Stimulated activated CD8-positive, alpha-beta memory T cell treated with anti-CD3 and anti-CD28 coated beads, Interleukin-2, amount 100 ng/mL, for 48 hours (primary cell): ENCODE data around the gene SLC46A3.
"Not testable (repeated sequence)": the region's sequence is repeated elsewhere in the genome, so short reads cannot be mapped to it uniquely, and the experiment has no call there.

Source experiments
- DNase-seq, 2 donors: peaks; one replicate each; pipeline ENCODE4 v3.0.0-alpha.2; 2020; ENCODE audit warnings: low read depth in 2 of 2

Gene SLC46A3, protein sequence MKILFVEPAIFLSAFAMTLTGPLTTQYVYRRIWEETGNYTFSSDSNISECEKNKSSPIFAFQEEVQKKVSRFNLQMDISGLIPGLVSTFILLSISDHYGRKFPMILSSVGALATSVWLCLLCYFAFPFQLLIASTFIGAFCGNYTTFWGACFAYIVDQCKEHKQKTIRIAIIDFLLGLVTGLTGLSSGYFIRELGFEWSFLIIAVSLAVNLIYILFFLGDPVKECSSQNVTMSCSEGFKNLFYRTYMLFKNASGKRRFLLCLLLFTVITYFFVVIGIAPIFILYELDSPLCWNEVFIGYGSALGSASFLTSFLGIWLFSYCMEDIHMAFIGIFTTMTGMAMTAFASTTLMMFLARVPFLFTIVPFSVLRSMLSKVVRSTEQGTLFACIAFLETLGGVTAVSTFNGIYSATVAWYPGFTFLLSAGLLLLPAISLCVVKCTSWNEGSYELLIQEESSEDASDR

DNA sequence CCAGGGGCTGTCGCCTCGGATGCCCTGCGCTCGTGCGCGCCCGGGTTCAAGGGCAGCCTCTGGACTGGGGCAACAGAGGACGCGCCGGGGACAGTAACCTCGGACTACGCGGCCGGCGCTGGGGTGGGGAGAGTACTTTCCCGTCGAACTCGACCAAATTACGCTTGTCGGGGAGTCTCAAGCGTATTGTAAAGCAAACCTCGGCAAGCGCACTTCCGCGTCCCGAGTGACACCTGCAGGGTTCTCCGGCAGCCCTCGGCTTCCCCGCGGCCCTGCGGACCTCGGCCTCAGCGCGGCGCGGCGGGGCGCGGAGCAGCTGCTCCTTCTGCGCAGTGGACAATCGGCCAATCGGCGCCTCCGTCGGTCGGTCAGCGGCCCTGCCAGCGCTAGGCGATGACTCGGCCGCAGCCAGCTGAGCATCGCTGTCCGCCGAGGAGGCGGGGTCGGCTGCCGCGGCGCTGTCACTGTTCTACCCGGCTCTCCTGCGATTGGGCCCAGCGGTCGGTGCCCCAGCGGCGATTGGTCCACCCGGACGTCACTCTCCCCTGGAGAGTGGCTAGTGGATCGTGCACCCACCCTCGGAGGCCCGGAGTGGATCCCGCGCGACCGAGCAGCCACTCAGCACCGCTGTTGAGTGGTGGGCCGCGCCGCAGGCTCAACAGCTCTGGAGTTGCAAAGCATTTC lies at the start of gene SLC46A3:
Gene SLC46A3, minus strand, starts transcription at position 428 of the 684 bp plus-strand sequence. CDS start 972 bp downstream, outside the sequence.
- peak; percentile 94 to 96 for DNase-seq

DNA sequence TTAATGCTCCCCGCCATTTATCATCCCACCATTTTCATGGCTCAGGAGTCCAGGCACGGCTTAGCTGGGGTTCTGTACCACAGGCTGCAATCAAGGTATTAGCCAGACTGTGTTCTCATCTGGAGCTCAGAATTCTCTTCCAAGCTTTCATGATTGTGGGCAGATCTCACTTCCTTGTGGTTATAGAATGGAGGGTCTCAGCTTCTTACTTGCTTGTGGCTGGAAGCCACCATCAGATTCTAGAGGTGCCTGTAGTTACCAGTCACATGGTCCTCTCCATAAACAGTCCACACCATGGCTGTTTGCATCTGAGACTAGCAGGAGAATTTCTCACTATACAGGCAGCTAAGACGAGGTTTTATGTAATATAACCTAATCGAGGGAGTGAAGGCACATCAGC lies 45.1 kb upstream of the SLC46A3 start:
- DNase-seq = no peak

DNA sequence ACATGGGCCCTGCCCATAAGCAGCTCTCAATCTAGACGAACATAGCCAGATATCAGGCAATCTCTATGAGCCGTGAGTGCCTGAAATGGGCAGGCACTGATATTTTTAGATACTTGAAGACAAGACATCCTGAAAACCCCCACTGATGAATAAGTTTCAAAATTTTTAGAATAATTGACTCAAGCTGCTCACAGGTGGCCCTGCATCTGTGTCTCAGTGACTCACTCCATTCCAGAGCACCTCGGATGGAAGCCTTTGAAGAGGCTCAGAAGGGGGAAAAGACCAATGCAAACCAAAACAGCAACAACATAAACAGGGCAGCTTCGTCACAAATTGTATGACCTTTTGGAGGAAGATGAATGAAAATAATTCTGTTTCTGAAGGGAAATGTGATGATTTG lies 42.8 kb upstream of the SLC46A3 start:
- no peak for DNase-seq

DNA sequence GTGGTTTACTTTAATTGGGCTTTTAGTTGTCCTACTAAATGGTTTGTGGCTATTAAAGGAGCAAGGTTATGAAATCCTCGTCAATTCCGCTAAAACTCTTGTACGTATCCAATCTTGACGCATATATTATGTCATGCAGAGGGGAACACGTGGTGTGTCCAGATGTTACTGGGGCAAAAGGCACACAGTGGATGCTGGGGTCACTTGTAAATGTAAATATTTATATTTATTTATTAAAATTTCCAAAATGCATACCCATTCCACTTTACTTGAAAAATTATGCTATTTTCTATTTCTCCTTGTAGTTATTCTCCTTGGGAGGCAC lies 36.7 kb upstream of the SLC46A3 start:
- no peak for DNase-seq

DNA sequence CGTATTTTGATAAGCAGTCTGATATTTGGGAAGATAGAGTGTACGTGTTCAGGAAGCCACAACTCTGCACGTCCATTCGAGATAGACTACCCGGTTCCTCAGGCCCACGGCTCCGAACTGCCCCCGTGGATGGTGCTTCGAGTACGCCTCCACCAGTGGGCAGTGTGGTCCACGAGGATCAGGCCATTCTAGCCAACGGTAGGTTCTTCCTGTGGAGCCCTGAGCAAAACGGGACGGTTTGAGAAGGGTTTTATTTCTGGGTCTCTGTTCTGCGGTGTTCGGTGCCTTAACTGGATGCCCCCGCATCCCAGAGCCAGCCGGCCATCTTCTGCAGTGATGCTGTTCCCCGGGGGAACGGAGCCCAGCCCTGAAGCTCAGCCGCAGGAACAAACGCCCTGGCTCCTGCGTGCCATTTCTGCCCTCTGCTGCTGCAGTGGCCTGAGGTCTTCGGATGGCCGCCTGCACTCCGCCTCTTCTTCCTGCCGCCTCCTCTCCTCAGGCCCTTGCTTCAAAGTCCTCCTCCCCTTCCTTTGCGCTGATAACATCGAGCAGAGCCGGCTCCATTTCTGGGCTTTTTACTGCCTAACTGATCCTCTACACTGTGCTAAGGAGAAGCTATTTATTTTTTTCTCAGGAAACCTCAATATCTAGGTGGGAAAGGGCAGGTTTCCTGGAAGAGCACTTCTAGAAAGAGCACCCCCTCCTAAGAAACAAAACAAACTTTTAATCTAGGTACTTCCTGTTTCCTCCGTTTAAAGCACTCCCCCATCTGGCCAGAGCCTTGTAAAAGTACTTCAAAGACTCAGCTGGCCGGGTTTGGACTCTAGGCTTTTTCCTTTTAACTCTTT lies 36.2 kb upstream of the SLC46A3 start:
- no peak for DNase-seq

DNA sequence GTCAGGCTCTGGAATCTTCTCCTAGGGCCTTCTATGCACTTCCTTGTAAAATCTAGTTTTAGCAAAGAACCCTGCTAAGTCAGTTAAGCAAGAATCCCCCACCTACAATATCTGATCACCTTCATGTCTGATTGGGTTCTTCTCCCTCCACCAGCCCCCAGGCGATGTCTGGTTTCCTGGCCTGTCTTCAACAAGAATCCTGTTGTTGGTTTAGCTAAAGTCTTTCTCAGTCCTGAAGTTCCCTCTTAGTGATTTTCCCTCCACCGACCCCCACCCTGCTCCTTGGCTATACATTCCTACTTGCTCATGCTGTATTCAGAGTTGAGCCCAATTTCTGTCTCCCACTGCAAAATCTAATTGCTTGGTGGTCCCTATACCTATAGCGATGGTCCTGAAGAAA lies 35.2 kb upstream of the SLC46A3 start:
- DNase-seq = no peak

DNA sequence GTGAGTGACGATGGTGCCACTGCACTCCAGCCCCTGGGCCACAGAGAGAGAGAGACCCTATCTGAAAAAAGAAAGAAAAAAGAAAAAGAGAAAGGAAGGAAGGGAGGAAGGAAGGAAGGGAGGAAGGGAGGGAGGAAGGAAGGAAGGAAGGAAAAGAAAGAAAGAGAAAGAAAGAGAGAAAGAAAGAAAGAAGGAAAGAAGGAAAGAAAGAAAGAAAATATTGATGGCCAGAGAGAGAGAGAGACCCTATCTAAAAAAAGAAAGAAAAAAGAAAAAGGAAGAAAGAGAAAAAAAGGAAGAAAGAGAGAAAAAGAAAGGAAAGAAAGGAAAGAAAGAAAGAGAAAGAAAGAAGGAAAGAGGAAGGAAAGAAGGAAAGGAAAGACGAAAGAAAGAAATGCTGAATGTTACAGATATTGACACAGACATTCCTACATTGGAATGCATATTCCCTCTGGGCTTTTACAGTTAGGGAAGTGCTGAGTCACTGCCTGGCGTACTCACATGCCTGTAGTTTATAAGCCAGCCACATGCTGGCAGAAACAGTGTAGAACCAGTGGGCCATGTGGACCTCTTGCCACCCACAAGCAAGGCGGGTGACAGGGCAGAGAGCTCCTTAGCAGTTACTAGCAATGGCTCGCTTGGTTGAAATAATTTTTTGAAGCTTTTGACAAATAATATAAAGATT lies 34.6 kb upstream of the SLC46A3 start:
- no peak for DNase-seq

DNA sequence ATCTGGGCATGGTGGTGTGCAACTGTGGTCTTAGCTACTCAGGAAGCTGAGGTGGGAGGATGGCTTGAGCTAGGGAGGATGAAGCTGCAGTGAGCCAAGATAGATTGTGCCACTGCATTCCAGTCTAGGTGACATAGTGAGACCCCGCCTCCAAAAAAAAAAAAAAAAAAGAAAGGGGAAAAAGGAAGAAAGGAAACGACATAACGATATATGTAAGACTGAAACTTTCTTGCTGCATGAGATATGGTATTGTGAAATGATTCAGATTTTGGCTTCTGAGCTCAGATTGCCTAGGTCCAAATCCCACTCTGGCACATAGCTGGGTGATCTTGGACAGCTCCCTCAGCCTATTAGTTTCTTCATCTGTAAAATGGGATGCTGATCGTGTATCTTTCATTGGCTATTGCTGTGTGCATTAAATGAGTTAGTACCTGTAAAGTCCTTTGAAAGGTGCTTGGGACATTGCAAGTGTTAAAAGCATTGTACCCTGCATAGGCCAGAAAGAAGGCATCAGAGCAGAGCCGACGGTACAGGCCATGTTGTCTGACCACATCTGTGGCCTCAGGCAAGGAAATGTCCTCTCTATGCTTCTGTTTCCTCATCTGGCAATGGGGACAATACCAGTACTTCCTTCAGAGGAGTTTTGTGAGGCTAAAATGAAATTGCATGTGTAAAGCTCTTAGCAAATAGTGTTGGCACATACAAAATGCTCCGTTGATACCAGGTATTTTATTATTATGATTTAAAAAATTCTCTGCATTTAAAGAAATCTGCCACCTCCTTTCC lies 32.6 kb upstream of the SLC46A3 start:
- no peak for DNase-seq

DNA sequence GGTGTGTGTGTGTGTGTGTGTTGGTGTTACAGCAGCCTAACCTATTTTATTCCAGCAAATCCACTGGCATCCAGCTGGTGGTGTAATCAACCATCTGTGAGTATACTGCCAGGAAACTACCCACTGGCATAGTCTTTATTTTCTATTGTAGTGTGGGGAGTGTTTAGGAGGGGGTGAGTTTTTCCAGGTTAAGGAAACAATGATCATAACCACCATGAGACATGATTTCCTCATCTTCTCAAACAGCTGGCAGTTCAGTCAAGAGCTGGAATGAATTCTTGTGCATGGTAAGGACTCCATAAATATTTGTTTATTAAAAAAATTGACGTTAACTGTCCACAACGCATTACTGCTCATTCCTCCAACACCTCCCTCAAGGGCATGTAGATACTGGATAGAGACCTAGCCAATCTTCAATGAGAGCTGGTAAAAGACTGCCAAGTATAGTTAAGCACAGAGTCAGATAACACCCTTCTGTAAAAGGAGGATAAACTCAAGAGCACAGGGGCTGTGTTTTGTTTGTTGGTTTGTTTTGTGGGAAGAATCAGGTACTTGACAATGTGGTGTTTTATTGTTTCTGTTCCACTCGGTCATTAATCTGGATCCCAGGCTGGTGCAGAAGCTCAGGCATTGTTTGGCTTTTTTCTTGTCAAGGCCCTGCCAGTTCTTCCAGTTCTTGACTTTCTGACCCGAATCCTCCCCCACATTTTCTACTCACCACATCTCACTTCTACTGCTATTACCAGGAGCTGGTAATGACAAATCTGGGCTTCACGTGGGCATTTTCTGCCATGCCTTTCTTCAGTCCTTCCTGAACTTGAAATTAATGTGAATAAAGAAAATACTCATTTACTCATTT lies 31.6 kb upstream of the SLC46A3 start:
- no peak for DNase-seq

DNA sequence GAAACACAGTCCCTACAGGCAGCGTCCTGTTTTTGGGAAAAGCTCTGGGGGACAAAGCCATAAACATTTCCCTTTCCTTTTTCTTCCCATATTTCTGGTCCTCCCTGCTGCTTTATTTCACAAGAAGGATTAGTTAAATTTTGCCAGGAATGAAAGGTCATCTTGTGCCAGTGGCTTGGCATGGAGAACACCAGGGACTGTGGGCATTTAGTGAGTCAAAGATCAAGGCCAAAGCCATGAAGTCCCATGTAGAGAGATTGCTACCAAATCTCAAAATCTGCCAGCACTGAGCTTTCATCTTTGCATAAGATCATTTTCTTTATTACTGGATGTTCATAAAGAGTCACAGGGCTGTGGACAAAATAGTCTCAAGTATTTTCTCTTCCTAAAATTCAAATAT lies 29.1 kb upstream of the SLC46A3 start:
- DNase-seq = no peak

DNA sequence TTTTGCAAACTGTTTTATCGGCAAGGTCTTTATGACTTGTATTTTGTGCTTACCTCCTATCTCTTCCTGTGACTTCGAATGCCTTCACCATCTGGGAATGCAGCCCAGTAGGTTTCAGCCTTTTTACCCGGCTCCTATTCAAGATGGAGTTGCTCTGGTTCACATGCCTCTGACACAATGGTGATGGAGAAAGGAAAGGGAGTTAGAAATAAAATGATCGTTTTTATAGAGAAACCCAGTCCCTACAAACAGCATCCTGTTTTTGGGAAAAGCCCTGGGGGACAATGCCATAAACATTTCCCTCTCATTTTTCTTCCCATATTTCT lies 27.5 kb upstream of the SLC46A3 start:
- no peak for DNase-seq

DNA sequence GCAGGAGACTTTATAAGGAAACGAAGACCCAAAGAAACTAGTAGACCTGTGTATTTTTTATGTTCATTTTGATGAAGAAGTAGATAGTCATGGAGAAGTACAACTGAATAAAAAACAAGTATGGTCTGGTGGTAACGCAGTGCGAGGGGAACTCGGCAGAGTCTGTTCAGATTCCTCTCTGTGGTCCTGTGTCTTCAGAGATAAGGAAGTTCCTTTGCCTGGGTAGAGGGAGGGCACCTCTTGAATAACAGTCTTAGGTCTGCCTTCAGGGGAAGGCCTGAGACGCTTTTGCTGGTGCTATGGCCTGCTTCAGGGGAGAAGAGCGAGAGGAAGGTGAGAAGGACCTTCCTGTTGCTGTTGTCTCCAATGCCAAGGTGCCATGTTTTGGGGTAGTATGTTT lies 25.9 kb upstream of the SLC46A3 start:
- no peak for DNase-seq

DNA sequence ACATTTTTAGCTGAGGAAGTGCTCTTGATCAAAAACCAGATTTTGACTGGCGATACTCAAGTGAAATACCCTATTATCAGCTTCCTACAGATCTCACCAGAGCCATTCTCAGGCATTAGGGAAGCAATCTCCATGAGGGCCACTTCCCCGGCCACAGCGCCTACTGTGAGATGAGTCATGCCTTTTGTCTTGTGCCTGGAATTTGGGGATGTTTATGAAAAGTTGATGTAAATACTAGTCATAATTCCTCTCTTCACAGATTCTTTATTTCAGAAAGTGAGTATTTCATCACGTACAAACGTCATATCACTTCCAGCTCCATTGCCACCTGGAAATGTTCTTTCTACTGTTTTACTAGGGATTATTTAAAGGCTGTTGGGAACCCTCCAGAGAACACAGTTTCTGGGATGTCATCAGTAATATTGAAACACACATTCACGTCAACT lies 25.3 kb upstream of the SLC46A3 start:
- no peak for DNase-seq

DNA sequence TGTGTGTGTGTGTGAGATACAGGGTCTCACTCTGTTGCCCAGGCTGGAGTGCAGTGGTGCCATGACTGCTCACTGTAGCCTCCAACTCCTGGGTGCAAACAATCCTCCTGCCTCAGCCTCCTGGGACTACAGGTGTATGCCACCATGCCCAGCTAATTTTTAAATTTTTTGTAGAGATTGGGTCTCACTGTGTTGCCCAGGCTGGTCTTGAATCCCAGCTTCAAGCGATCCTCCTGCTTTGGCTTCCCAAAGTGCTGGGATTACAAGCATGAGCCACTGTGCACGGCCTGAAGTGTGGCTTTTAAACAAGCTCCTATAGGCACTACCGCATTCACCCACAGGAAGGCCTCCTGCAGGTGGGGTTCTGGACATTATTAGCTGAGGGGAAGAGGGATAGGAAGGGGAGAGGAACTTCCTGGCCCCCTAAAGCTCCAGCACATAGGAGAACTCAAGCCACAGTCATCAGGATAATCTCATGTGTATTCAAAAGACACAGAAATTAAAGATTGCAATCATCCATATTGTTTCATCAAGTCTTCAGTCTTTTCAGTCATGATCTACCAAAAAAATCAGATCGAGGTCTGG lies 24.8 kb upstream of the SLC46A3 start:
- DNase-seq = no peak

DNA sequence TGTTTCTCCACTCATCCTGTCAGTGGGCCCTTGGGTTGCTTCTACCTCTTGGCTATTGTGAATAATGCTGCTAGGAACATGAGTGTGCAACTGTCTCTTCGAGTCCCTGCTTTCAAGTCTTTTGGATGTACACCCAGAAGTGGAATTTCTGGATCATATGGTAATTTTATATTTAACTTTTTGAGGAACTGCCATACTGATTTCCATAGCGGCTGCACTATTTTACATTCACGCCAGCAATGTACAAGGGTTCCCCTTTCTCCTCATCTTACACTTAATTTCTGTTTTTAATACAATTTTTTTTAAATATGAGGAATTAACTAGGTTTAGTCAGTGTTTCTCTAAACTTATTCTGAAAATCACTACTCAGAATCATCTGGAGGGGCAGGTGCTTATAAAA lies 24.2 kb upstream of the SLC46A3 start:
- no peak for DNase-seq

DNA sequence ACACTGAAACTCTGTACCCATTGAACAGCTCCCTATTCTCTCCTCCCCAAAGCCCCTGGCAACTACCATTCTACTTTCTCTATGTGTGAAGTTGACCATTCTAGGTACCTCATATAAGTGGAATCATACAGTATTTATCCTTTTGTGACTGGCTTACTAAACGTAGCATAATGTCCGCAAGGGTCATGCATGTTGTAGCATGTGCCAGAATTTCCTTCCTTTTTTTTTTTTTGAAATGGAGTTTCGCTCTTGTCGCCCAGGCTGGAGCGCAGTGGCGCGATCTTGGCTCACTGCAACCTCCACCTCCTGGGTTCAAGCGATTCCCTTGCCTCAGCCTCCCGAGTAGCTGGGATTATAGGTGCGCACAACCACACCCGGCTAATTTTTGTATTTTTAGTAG lies 23.7 kb upstream of the SLC46A3 start:
- not testable (repeated sequence) for DNase-seq

DNA sequence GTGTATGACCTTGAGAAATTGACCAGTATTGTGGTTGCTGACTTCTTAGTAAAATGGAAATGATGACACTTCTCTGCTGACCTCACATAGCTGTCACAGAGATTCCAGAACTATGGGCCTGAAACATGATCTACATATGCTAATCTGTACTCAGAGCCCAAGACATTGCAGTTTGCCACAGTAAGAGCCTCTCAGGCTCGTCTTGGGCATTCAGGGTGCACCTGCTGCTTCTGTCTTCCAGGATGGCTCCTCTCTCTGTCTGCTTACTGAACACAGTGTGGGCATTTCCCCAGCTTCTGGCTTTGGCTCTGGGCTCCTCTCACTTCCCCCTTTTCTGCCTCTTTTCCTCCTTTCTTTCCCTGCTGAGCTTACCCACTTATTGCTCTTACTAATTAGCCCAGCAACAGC lies 22.3 kb upstream of the SLC46A3 start:
- no peak for DNase-seq

DNA sequence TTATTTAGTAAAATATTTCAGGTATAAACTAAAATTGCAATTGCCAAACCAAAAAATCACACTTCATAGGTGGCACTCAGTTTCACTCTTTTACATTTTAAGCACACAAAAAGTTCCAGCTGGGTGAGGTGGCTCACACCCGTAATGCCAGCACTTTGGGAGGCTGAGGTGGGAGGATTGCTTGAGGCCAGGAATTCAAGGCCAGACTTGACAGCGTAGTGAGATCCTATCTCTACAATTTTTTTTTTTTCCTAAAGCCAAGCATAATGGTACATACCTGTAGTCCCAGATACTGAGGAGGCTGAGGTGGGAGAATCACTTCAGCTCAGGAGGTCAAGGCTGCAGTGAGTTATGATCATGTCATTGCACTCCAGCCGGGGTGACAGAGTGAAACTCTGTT lies 20.6 kb upstream of the SLC46A3 start:
- no peak for DNase-seq

DNA sequence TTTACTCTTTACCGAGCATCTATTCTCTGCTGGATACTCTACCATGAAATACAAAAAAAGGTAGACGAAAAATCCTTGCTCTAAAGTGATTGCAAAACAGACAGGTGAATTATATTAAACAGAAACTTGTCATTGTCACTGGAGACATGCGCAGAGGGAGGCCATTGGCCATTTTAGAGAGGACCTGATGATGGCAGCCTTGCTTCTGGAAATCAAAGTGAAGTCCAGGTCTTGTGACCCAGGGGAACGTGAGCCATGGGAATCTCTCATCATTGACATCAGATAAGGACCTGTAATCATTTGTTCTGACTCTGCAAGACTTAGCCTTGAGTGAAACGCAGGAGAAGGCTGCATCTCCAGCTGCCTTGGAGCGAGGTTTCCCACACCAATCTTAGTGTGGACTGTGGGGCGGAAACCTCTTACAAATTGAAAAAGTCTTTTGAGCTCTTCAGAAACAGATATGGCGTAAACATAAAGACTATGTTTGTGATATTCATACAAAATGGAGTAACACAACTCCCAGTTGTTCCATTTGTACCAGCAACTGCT lies 16.8 kb upstream of the SLC46A3 start:
- no peak for DNase-seq

DNA sequence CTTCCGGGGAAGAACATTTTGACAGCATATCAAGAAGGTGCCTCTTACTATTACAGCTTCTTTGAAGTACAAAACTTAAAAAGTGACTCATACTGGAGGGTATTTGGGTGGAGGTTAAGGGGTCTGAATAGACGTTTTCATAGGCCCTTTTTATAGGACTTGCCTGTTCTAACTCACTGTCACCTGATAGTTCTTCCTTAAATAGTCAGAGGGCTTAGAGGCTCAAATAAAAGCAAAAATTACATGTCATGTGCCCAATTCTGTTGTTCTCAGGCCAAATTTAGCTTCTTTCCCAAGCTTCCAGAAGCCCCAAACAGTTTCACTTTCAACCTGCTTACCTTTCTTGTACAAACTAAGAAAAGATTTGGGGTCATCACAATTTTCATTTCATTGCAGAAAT lies 16.1 kb upstream of the SLC46A3 start:
- DNase-seq = no peak
